Measurements from ENCODE around the gene PCDHGB3.
A peak's percentile ranks its signal among the peaks of the same experiment; 100 is the strongest.
"Not testable (repeated sequence)": the region's sequence is repeated elsewhere in the genome, so short reads cannot be mapped to it uniquely, and the experiment has no call there.

PCDHGB3 gene

GRCh38 chr5:141369994-141370848, at the start of gene PCDHGB3:
TSS of gene PCDHGB3 (plus strand) at chr5:141370242. CDS start at chr5:141370395, 153 bp downstream.
- DNase-seq (ENCODE audit: low spot score): no peak
- Histone ChIP-seq H3K4me3 (peak within 1 kb of the TSS; percentile 57), H3K27ac (no peak within 1 kb of the TSS)
- TF ChIP-seq, protein P1, sequence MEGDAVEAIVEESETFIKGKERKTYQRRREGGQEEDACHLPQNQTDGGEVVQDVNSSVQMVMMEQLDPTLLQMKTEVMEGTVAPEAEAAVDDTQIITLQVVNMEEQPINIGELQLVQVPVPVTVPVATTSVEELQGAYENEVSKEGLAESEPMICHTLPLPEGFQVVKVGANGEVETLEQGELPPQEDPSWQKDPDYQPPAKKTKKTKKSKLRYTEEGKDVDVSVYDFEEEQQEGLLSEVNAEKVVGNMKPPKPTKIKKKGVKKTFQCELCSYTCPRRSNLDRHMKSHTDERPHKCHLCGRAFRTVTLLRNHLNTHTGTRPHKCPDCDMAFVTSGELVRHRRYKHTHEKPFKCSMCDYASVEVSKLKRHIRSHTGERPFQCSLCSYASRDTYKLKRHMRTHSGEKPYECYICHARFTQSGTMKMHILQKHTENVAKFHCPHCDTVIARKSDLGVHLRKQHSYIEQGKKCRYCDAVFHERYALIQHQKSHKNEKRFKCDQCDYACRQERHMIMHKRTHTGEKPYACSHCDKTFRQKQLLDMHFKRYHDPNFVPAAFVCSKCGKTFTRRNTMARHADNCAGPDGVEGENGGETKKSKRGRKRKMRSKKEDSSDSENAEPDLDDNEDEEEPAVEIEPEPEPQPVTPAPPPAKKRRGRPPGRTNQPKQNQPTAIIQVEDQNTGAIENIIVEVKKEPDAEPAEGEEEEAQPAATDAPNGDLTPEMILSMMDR (IDR thresholded peaks at IDR 0.05): no peak

DNA sequence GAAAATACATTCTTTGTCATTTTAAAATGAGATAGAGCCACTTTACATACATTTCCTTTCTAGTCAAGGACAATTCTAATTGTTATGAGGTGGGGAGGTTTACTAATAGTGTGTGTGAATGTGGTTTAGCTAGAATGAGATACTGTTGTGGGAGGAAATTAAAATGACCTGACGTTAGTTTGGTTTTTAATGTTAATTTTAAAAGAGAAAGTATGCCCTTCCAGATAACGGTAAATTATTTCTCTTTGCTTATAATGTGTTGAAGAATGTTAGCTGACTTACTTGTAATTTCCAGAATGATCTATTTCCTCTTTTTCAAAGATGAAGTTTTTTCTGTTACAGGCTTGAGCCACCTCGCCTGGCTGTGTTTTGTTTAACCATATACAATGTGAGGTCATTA, 47.8 kb upstream of the PCDHGB3 start:
- Histone ChIP-seq H3K4me3 (no peak overlapping the region), H3K27ac (no peak overlapping the region)
- DNase-seq (ENCODE audit: low spot score): no peak
- TF ChIP-seq, protein P1 (IDR thresholded peaks at IDR 0.05): no peak

DNA sequence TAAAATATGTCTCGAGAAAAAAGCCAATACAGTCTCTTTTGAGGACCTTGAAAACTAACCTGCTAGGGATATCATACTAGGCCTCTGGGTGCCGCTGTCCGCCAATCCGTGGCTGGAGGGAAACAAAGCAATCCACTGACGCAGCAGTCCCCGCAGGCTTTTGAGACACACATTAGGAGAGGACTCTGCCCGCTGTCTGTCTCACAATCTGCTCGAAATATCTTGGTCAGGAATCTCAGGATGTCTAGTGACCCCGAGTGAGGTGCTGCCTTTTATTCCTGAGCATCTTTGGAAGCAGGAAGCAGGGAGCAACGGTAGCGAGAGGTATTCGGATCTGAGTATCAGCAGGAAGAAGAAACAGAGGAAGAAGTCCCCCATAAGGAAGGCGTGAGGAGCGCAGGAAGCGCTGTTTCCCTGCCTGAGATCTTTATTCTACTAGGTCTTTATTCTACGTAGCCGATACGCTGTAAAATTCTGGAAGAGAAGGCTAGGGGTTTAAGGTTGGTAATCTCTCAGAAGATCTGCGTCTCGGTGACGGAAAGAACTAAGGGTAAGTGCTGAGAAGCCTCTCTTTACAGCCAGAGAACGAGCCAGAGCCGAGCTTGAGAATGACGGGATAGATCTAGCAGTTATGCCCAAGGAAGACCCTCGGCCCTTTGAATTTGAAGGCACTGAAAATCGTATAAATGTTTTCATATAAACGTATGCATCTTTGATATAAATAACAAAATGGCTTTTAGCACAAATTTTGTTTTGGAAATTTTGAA, 43.8 kb upstream of the PCDHGB3 start:
- H3K27ac ChIP-seq: peak overlapping the region in 1 of 2 donors; percentile 57
- peak overlapping the region; percentile 65 for H3K4me3 ChIP-seq
- peak; percentile 75 for DNase-seq (ENCODE audit: low spot score)
- TF ChIP-seq, protein P1 (IDR thresholded peaks at IDR 0.05): no peak

DNA sequence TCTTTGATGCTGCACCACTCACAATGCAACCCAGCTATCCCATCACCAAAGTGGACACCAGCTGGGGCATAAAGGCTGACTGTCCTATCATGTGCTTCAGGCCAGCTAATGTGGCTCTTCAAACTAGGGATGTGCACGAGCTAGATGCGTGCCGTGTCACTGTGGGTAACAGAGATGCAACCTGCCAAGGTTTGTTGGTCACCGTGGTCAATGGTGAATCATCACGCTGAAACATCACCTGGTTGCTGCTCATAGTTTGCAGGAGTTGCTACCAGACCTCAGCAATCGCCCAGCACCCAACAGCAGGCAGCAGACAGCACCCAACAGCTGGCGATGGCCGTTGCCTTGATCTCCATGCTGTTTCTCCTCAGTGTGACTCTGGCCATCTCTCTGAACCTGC, 41.8 kb upstream of the PCDHGB3 start:
- TF ChIP-seq, protein P1 (IDR thresholded peaks at IDR 0.05): no peak
- H3K27ac ChIP-seq: no peak overlapping the region

GRCh38 chr5:141330299-141331080, 39.6 kb upstream of the PCDHGB3 start, which contains the start of gene PCDHGA1:
TSS of gene PCDHGA1 (plus strand) at chr5:141330514.
- TF ChIP-seq, protein P1 (IDR thresholded peaks at IDR 0.05): no peak
- Histone ChIP-seq H3K27ac (no peak within 1 kb of the TSS), H3K4me3 (peak within 1 kb of the TSS; percentile 11)
- DNase-seq (ENCODE audit: low spot score): no peak

More for the DNA sequence above, 41.8 kb upstream of the PCDHGB3 start:
- no peak for DNase-seq (ENCODE audit: low spot score)
- H3K4me3 ChIP-seq: peak overlapping the region; percentile 7

- H3K27ac ChIP-seq: not testable (repeated sequence)
These were observed 37.5 kb upstream of the PCDHGB3 start for GRCh38 chr5:141332571-141332970.

More at GRCh38 chr5:141332571-141332970, 37.5 kb upstream of the PCDHGB3 start:
- H3K4me3 ChIP-seq: peak overlapping the region; percentile 14
- DNase-seq (ENCODE audit: low spot score): not testable (repeated sequence)

Data from coronary artery (tissue), 2 donors.